Activated CD4-positive, CD25-positive, alpha-beta regulatory T cell treated with anti-CD3 and anti-CD28 coated beads, Interleukin-2, amount 50 U/mL, for 16 hours (primary cell): ENCODE measurements around the gene PPIL4.

Experiments
- DNase-seq: peaks from one replicate; pipeline ENCODE4 v3.0.0-alpha.2; 2020; ENCODE audit warnings: low read depth, low spot score

Gene PPIL4

GRCh38 chr6:149459761-149460160 is 86.1 kb downstream of the PPIL4 start:
- no peak for DNase-seq

DNA sequence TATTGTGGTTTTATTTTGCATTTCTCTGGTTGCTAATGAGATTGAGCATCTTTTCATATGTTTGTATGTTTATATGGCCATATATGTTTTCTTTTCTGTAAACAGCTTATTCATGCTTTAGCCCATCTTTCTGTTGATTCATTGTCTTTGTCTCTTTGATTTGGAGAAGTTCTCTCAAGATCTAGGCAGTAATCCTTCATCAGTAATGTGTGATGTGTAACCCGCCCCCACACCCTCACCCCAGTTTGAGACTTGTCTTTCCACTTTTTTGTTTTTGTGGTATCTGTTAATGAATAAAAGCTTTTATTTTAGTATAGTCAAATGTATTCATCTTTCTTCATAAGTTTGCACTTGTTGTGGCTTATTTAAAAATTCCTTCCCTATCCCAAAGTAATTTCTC is 87.0 kb downstream of the PPIL4 start:
- no peak for DNase-seq

DNA sequence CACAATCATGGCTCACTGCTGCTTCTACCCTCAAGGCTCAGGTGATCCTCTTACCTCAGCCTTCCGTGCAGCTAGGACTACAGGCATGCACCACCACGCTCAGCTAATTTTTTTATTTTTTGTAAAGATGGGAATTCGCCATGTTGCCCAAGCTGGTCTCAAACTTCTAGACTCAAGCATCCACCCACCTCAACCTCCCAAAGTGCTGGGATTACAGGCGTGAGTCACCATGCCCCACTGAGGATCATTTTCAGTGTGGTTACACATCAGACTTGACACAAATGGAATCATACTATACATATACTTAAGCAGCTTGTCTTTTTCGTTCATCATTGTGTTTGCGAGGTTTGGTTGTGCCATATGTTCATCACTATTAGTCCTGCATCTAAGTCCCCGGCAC is 87.6 kb downstream of the PPIL4 start:
- no peak for DNase-seq

DNA sequence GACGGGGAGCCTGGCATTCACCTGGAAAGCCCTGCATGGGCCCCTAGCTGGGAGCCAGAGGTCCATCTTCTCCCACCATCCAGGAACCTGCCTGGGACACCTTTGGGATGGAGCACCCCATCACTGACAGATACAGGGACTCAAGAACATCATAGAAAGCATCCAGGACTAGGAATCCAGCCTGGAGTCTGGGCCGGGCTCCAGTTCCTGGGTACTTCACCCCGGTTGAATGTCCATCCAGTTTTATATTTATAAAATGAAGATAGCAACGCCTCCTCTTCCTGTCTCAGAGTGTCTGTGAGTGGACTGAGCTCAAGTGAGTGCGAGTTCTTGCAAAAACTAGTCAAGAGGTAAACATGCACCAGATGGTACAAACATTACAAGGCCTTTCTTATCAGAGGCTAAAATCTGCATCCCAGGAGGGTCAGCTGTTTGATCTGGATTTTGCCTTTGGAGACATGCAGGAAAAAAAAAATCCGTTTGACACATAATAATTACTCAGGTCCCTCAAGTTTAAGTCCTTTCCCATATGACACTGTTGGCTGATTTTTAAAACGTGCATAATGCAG is 88.4 kb downstream of the PPIL4 start:
- DNase-seq: no peak

DNA sequence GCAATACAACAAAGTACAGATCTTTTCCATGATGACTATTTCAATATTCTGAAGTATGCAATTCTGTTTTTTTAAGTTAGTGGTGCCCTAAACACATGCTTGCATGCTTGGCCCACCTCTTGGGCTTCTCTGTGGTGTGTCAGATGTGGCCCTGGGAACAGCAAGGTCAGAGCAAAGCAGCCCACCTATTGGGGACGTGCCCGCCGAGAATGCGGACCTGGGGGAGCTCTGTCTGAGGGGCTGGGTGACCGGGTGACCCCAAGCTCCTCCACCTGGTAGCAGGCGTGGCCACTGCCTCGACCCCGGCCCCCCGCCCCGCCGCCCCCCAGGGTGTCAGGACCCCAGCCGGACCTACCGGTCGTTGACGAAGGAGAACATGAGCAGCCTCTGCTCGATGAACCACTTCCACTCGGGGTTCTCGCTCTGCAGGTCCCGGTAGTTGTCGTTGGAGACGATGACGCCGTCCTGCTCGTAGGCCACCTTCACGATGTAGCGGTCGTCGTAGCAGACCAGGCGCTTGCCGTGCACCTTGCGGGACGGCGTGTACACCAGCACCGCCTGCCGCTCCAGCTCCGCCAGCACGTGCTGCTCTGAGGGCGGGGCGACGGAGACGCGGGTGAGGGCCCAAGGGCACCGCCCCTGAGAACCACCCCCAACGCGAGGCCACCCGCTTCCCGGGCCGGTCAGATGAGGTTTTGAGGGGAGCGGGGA is 89.4 kb downstream of the PPIL4 start:
- no peak for DNase-seq

GRCh38 chr6:149455031-149455732 is 90.7 kb downstream of the PPIL4 start:
- no peak for DNase-seq
